Stomach (tissue), 9 donors: ENCODE data around the gene XXYLT1. TPM values are rescaled to one million over a fixed set of nuclear protein-coding genes. Genes with fewer than 3 reads are reported as not detected.
A peak's percentile ranks its signal among the peaks of the same experiment; 100 is the strongest.
"Not testable (repeated sequence)": the region's sequence is repeated elsewhere in the genome, so short reads cannot be mapped to it uniquely, and the experiment has no call there.

ENCODE experiments used
- DNase-seq, 2 donors: peaks; one replicate each; pipeline versions ENCODE4 v3.0.0 to v3.0.0-alpha.2; 2013 to 2019
- H3K27ac ChIP-seq, 5 donors: fragments of 200-600 bp in 4 of 5; sonication (generic) in 4 of 5; one replicate each; pipeline ENCODE4 v1.5.1; 2013 to 2019; ENCODE audit warnings: mild to moderate bottlenecking in 1 of 5, moderate library complexity in 1 of 5
- H3K27me3 ChIP-seq, 3 donors: fragments of 200-600 bp; sonication (generic); one replicate each; pipeline ENCODE4 v1.5.1; 2017 to 2019; ENCODE audit warnings: mixed run types in 1 of 3
- H3K36me3 ChIP-seq, 4 donors: fragments of 200-600 bp; sonication (generic); 1 replicate in 3 of 4; 2 replicates in 1 of 4; pipeline ENCODE4 v1.5.1; 2016 to 2019
- H3K4me1 ChIP-seq, 4 donors: fragments of 200-600 bp; sonication (generic); one replicate each; pipeline ENCODE4 v1.5.1; 2016 to 2019
- H3K4me3 ChIP-seq, 4 donors: fragments of 200-600 bp; sonication (generic) in 3 of 4; one replicate each; pipeline ENCODE4 v1.5.1; 2016 to 2019; ENCODE audit warnings: mild to moderate bottlenecking in 1 of 4
- H3K9me3 ChIP-seq, 4 donors: fragments of 200-600 bp; sonication (generic); one replicate each; pipeline ENCODE4 v1.5.1; 2016 to 2019
- CTCF ChIP-seq, 7 experiments: fragments of 450-650 bp in 4 of 7; fragments of 200-600 bp in 3 of 7; sonication (generic) in 3 of 7; IDR thresholded peaks; one replicate each; pipeline ENCODE4 v1.5.1; 2016 to 2019; ENCODE audit warnings: antibody characterized with exemption in 7 of 7, control low read depth in 2 of 7, mild to moderate bottlenecking in 1 of 7
- EP300 ChIP-seq: sonication (generic); formaldehyde crosslinking; IDR thresholded peaks from one replicate; pipeline ENCODE4 v1.6.1; 2017; ENCODE audit warnings: antibody characterized with exemption
- POLR2A ChIP-seq, 4 donors: fragments of 450-650 bp; IDR thresholded peaks; one replicate each; pipeline ENCODE4 v1.6.1; 2016; ENCODE audit warnings: antibody characterized with exemption in 4 of 4, control low read depth in 2 of 4, mild to moderate bottlenecking in 1 of 4, moderate library complexity in 1 of 4
- POLR2AphosphoS5 ChIP-seq, 3 donors: sonication (generic); formaldehyde crosslinking; IDR thresholded peaks; one replicate each; pipeline ENCODE4 v1.6.1; 2016; ENCODE audit warnings: antibody characterized with exemption in 3 of 3
- WGBS, 5 donors: extraction: QIAGEN DNeasy Blood & Tissue Kit in 3 of 5; methylation state at CpG; one replicate each; pipeline versions ENCODE4 v1.1.5 to v1.1.7; 2013 to 2018; 5-methylcytosine and 5-hydroxymethylcytosine counted together
- intact Hi-C: fragments of 100-400 bp; cut with DNase I; formaldehyde crosslinking; loops from one replicate; pipeline ENCODE4 v1.15.1; 2023; ENCODE audit warnings: low total_unique reads
- polyA plus RNA-seq, 3 donors: library from polyadenylated mRNA; stranded (reverse); fragments of 200-250 nt; gene quantifications; one replicate each; pipeline ENCODE4 v1.2.3, GENCODE V29; 2013
- total RNA-seq, 5 donors: library from RNA; depleted of rRNA; stranded (reverse); fragments of >200 nt; gene quantifications; one replicate each; pipeline versions ENCODE4 v1.1.0 to v1.2.3, GENCODE V29; 2014 to 2016
- donor health status: healthy with polysubstance abuse.
- donor health status: Bipolar disorder and iron deficiency.
- donor health status: healthy.

The XXYLT1 gene
- total and polyA plus RNA-seq, 8 donors = 2.1 to 41.5 (median 11.4) TPM; not detected in 1

- no peak overlapping the region for H3K4me3 ChIP-seq
- H3K27me3 ChIP-seq = no peaks in the 10 kb centered on the region
- TF ChIP-seq CTCF (IDR thresholded peaks at IDR 0.05) (no peak), EP300 (no peak), POLR2A (IDR thresholded peaks at IDR 0.05) (no peak), POLR2AphosphoS5 (IDR thresholded peaks at IDR 0.05) (no peak)
- H3K9me3 ChIP-seq = peaks cover 0 to 5% (median 0%) of the 10 kb centered on the region in 4 donors
- 95 to 99% (median 98%) methylated on average over 8 to 10 of the region's 10 CpGs for WGBS, 5 donors
- intact Hi-C loops = no loop called here
- H3K27ac ChIP-seq = peak overlapping the region in 2 of 5 donors; percentile 80 to 92
- no peak for DNase-seq
- H3K36me3 ChIP-seq = no peaks in the 10 kb centered on the region
- H3K4me1 ChIP-seq = peaks cover 0 to 31% (median 19%) of the 10 kb centered on the region in 4 donors
These were observed 34.0 kb downstream of the XXYLT1 start for GRCh38 chr3:195236801-195237570.

- Histone ChIP-seq H3K27ac (peak overlapping the region in 1 of 5 donors; percentile 92), H3K4me1 (peaks cover 0 to 31% (median 19%) of the 10 kb centered on the region in 4 donors), H3K4me3 (no peak overlapping the region), H3K27me3 (no peaks in the 10 kb centered on the region), H3K36me3 (no peaks in the 10 kb centered on the region), H3K9me3 (peaks cover 0 to 5% (median 0%) of the 10 kb centered on the region in 4 donors)
- WGBS, 5 donors = 89 to 99% (median 97%) methylated on average over 5 of the region's 5 CpGs
- no peak for TF ChIP-seq EP300
- TF ChIP-seq POLR2A (IDR thresholded peaks at IDR 0.05) = no peak
- no peak for TF ChIP-seq POLR2AphosphoS5 (IDR thresholded peaks at IDR 0.05)
- no peak for TF ChIP-seq CTCF (IDR thresholded peaks at IDR 0.05)
- intact Hi-C loops = no loop called here
- peak in 1 of 2 donors; percentile 5 for DNase-seq
These were observed 34.7 kb downstream of the XXYLT1 start for GRCh38 chr3:195236076-195236798.

- intact Hi-C loops = no loop called here
- WGBS, 5 donors = 77 to 93% (median 91%) methylated on average over 1 of the region's 1 CpG
- Histone ChIP-seq H3K9me3 (no peaks in the 10 kb centered on the region), H3K4me1 (no peaks in the 10 kb centered on the region), H3K27ac (peak overlapping the region in 1 of 5 donors; percentile 41), H3K4me3 (no peak overlapping the region), H3K36me3 (peaks cover 0 to 8% (median 5%) of the 10 kb centered on the region in 4 donors), H3K27me3 (no peaks in the 10 kb centered on the region)
- DNase-seq = no peak
- TF ChIP-seq CTCF (IDR thresholded peaks at IDR 0.05) = no peak
- TF ChIP-seq POLR2AphosphoS5 (IDR thresholded peaks at IDR 0.05) = no peak
- TF ChIP-seq POLR2A (IDR thresholded peaks at IDR 0.05) = no peak
- no peak for TF ChIP-seq EP300
These were observed 40.7 kb downstream of the XXYLT1 start for GRCh38 chr3:195230244-195230643.

GRCh38 chr3:195228886-195229285, 42.1 kb downstream of the XXYLT1 start:
- H3K4me1 ChIP-seq, H3K27me3 ChIP-seq, H3K4me3 ChIP-seq, H3K36me3 ChIP-seq, H3K9me3 ChIP-seq, intact Hi-C loops, H3K27ac ChIP-seq: not testable (repeated sequence)
- peak in 1 of 2 donors; percentile 10 for DNase-seq
- WGBS, 5 donors = 90 to 98% (median 96%) methylated on average over 5 of the region's 5 CpGs
